ENCODE results near the gene SLC35B4. TPM values are rescaled to one million over a fixed set of nuclear protein-coding genes. Genes with fewer than 3 reads are reported as not detected.

The SLC35B4 gene
- total and polyA plus RNA-seq, 3 donors from 2014 or later, result 11.0 to 15.7 (median 13.9) TPM

DNA sequence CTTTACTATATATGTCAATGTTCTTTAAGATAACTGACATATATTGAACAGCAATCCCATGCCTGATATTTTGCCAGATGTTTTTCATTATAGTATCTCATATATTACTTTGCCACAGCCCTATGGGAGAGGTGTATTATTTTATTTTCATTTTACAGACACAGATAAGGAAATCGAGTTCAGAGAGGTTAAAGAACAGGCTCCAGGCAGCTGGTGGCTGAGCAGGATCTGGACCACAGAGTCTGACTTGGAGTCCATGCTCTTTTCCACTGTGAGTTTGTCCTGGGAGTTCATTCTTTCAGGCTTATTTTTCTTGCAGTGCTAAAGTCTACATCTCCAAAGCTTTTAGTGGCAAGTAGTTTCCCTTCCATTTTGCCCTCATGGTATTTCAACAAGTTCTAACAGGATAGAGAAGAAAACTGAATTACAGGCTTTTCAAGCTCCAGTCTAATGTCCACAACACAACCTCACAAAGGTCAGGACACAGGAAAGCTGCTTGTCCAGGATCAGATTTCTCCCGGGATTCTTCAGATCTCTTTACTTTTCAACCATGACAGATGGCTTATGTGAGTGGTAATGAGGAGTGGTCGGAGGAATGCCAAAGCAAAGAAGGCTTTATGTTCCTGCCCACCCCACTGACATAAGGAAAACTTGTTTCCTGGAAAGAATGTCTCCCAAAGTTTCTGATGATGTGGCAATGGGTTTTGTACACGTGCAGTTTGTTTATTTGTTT lies 13.1 kb upstream of the SLC35B4 start:
- intact Hi-C loops (cut with DNase I; ENCODE audit: low total_unique reads), result no loop called here
- H3K4me3 ChIP-seq, result no peak overlapping the region
- H3K9me3 ChIP-seq, result no peaks in the 10 kb centered on the region
- H3K36me3 ChIP-seq (ENCODE audit: low read depth, missing control alignments), result no peaks in the 10 kb centered on the region
- no peaks in the 10 kb centered on the region for H3K4me1 ChIP-seq
- H3K27ac ChIP-seq, result no peak overlapping the region
- no peak for DNase-seq
- H3K27me3 ChIP-seq, result no peaks in the 10 kb centered on the region
- 37 to 39% methylated on average over 4 of the region's 4 CpGs for WGBS, 2 donors
- TF ChIP-seq, protein P1, sequence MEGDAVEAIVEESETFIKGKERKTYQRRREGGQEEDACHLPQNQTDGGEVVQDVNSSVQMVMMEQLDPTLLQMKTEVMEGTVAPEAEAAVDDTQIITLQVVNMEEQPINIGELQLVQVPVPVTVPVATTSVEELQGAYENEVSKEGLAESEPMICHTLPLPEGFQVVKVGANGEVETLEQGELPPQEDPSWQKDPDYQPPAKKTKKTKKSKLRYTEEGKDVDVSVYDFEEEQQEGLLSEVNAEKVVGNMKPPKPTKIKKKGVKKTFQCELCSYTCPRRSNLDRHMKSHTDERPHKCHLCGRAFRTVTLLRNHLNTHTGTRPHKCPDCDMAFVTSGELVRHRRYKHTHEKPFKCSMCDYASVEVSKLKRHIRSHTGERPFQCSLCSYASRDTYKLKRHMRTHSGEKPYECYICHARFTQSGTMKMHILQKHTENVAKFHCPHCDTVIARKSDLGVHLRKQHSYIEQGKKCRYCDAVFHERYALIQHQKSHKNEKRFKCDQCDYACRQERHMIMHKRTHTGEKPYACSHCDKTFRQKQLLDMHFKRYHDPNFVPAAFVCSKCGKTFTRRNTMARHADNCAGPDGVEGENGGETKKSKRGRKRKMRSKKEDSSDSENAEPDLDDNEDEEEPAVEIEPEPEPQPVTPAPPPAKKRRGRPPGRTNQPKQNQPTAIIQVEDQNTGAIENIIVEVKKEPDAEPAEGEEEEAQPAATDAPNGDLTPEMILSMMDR (IDR thresholded peaks at IDR 0.05), result no peak
- TF ChIP-seq POLR2A (IDR thresholded peaks at IDR 0.05), result no peak

DNA sequence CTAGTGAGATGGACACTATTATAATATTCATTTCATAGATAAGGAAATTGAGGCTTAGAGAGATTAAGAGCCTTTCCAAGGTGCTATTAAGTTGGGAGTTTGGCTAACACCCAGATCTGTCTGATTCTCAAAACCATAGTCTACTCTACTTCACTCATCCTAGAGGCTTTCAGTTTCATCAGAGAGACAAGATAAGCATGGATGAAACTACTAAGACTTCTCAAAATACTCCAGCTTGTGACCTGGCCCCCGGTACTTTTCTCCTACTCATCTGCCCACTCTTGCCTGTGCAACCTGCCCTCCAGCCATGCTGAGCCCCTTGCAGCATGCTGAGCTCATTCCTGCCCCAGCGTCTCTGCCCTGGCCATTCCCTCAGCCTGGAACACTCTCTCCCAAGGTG lies 12.2 kb upstream of the SLC35B4 start:
- no peak for TF ChIP-seq POLR2A (IDR thresholded peaks at IDR 0.05)
- TF ChIP-seq, protein P1 (IDR thresholded peaks at IDR 0.05), result no peak
- H3K27me3 ChIP-seq, result no peaks in the 10 kb centered on the region
- intact Hi-C loops (cut with DNase I; ENCODE audit: low total_unique reads), result no loop called here
- WGBS, 2 donors, result 53 to 61% methylated on average over 2 of the region's 2 CpGs
- no peaks in the 10 kb centered on the region for H3K4me1 ChIP-seq
- no peaks in the 10 kb centered on the region for H3K36me3 ChIP-seq (ENCODE audit: low read depth, missing control alignments)
- no peaks in the 10 kb centered on the region for H3K9me3 ChIP-seq
- no peak for DNase-seq
- H3K27ac ChIP-seq, result no peak overlapping the region
- no peak overlapping the region for H3K4me3 ChIP-seq

DNA sequence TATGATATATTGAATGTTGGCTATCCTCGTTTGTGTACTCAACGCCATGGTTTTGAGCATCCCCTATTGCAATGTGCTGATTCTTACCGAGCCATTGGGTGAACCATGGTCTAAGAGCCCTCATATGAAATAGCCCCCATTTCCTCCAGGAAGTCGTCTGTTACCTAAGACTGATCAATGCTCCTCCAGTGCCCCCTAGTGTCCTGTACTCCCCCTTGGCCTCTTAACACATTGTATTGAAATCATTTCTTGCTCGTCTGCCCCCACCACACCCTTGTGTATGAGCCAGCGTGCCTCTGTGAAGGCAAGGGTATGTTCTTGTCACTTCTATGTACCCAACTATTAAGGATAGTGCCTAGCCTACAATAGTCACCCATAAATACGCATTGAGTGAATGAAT lies 11.2 kb upstream of the SLC35B4 start:
- TF ChIP-seq, protein P1 (IDR thresholded peaks at IDR 0.05), result peak in 1 of 3 experiments; percentile 23
- TF ChIP-seq POLR2A (IDR thresholded peaks at IDR 0.05), result no peak
- H3K9me3 ChIP-seq, result no peaks in the 10 kb centered on the region
- H3K36me3 ChIP-seq (ENCODE audit: low read depth, missing control alignments), result no peaks in the 10 kb centered on the region
- H3K4me3 ChIP-seq, result no peak overlapping the region
- peak; percentile 70 for DNase-seq
- H3K4me1 ChIP-seq, result no peaks in the 10 kb centered on the region
- H3K27me3 ChIP-seq, result no peaks in the 10 kb centered on the region
- intact Hi-C loops (cut with DNase I; ENCODE audit: low total_unique reads), result no loop called here
- 33 to 42% methylated on average over 7 of the region's 7 CpGs for WGBS, 2 donors
- H3K27ac ChIP-seq, result no peak overlapping the region

DNA sequence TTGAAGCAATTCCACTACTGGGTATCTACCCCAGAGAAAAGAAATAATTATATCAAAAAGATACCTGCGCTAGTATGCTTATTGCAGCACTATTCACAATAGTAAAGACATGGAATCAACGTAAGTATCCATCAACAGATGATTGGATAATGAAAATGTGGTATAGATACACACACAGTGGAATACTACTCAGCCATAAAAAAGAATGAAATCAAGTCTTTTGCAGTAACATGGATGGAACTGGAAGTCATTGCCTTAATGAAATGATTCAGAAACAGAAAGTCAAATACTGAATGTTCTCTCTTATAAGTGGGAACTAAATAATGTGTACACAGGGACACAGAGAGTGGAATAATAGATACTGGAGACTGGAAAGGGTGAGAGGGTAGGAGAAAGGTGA lies 7.4 kb upstream of the SLC35B4 start:
- H3K27me3 ChIP-seq, result no peaks in the 10 kb centered on the region
- DNase-seq, result no peak
- no peaks in the 10 kb centered on the region for H3K36me3 ChIP-seq (ENCODE audit: low read depth, missing control alignments)
- intact Hi-C loops (cut with DNase I; ENCODE audit: low total_unique reads), result no loop called here
- no peak overlapping the region for H3K27ac ChIP-seq
- no peaks in the 10 kb centered on the region for H3K4me1 ChIP-seq
- 75 to 90% methylated on average over 2 of the region's 2 CpGs for WGBS, 2 donors
- no peak overlapping the region for H3K4me3 ChIP-seq
- no peaks in the 10 kb centered on the region for H3K9me3 ChIP-seq
- TF ChIP-seq, protein P1 (IDR thresholded peaks at IDR 0.05), result no peak
- no peak for TF ChIP-seq POLR2A (IDR thresholded peaks at IDR 0.05)

DNA sequence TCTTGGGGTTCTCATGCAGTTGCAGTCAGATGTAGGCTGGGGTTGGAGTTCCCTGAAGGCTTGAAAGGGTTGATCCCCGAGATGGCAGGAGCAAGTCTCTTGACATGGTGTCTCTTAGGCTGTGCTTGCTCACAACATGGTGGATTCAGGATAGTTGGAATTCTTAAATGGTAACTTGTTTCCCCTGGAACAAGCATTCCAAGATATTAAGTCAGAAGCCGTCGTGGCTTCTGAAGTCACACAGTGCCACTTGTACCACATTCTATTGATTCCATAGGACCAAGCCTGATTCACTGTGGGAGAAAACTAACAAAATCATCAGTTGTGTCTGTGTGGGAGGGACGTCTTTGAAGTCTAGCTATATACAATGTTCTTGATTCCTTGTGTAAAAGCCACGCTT lies 3.5 kb upstream of the SLC35B4 start:
- no peak for DNase-seq
- Histone ChIP-seq H3K4me3 (no peak overlapping the region), H3K27me3 (no peaks in the 10 kb centered on the region), H3K27ac (no peak overlapping the region), H3K36me3 (ENCODE audit: low read depth, missing control alignments) (no peaks in the 10 kb centered on the region), H3K9me3 (no peaks in the 10 kb centered on the region), H3K4me1 (no peaks in the 10 kb centered on the region)
- intact Hi-C loops (cut with DNase I; ENCODE audit: low total_unique reads), result no loop called here
- 73 to 85% methylated on average over 5 of the region's 5 CpGs for WGBS, 2 donors
- no peak for TF ChIP-seq POLR2A (IDR thresholded peaks at IDR 0.05)

Data from testis (tissue), 3 donors.